Left forelimb (tissue), 1 donor: Measurements from ENCODE around the gene CYTL1.
A peak's percentile ranks its signal among the peaks of the same experiment; 100 is the strongest.
"Not testable (repeated sequence)": the region's sequence is repeated elsewhere in the genome, so short reads cannot be mapped to it uniquely, and the experiment has no call there.

Experiments
- DNase-seq: peaks from one replicate; pipeline ENCODE4 v3.0.0-alpha.2; 2018; ENCODE audit warnings: low spot score

CYTL1 gene

GRCh38 chr4:4996935-4997334 lies 22.3 kb downstream of the CYTL1 start:
- DNase-seq, result not testable (repeated sequence)

GRCh38 chr4:4995908-4996265 lies 23.4 kb downstream of the CYTL1 start:
- no peak for DNase-seq

GRCh38 chr4:4995103-4995907 lies 24.0 kb downstream of the CYTL1 start:
- peak; percentile 83 for DNase-seq

- DNase-seq, result no peak
Measured at GRCh38 chr4:4994312-4995097, 24.8 kb downstream of the CYTL1 start.

- no peak for DNase-seq
Measured at GRCh38 chr4:4992833-4993232, 26.4 kb downstream of the CYTL1 start.

GRCh38 chr4:4991541-4992099 lies 27.6 kb downstream of the CYTL1 start:
- no peak for DNase-seq

- no peak for DNase-seq
Measured at GRCh38 chr4:4990857-4991540, 28.3 kb downstream of the CYTL1 start.

- no peak for DNase-seq
Measured at GRCh38 chr4:4990329-4990728, 28.9 kb downstream of the CYTL1 start.

GRCh38 chr4:4989083-4989622 lies 30.1 kb downstream of the CYTL1 start:
- no peak for DNase-seq

- no peak for DNase-seq
Measured at GRCh38 chr4:4987656-4988055, 31.6 kb downstream of the CYTL1 start.

GRCh38 chr4:4986841-4987240 lies 32.4 kb downstream of the CYTL1 start:
- no peak for DNase-seq

GRCh38 chr4:4985844-4986243 lies 33.4 kb downstream of the CYTL1 start:
- DNase-seq, result no peak

GRCh38 chr4:4985036-4985435 lies 34.2 kb downstream of the CYTL1 start:
- no peak for DNase-seq

GRCh38 chr4:4984186-4984585 lies 35.1 kb downstream of the CYTL1 start:
- DNase-seq, result no peak

- DNase-seq, result no peak
Measured at GRCh38 chr4:4981827-4982226, 37.4 kb downstream of the CYTL1 start.

- DNase-seq, result no peak
Measured at GRCh38 chr4:4981427-4981826, 37.8 kb downstream of the CYTL1 start.

GRCh38 chr4:4980621-4981230 lies 38.5 kb downstream of the CYTL1 start:
- DNase-seq, result no peak

GRCh38 chr4:4979971-4980370 lies 39.3 kb downstream of the CYTL1 start:
- DNase-seq, result no peak

- no peak for DNase-seq
Measured at GRCh38 chr4:4974727-4975126, 44.5 kb downstream of the CYTL1 start.

GRCh38 chr4:4971796-4972195 lies 47.5 kb downstream of the CYTL1 start:
- DNase-seq, result peak; percentile 18

GRCh38 chr4:4969298-4969697 lies 50.0 kb downstream of the CYTL1 start:
- DNase-seq, result peak; percentile 36
